GM12801 (cell line): ENCODE results near the gene PSPN.

Source experiments
- TF ChIP-seq, protein P1 (sequence below): IDR thresholded peaks from one replicate; pipeline ENCODE4 v1.5.1; 2011; ENCODE audit warnings: control low read depth; ENCODE audit not compliant: insufficient read length; ENCODE audit errors: extremely low read depth

The PSPN gene

GRCh38 chr19:6358003-6358402, 17.7 kb downstream of the PSPN start:
- TF ChIP-seq, protein P1, sequence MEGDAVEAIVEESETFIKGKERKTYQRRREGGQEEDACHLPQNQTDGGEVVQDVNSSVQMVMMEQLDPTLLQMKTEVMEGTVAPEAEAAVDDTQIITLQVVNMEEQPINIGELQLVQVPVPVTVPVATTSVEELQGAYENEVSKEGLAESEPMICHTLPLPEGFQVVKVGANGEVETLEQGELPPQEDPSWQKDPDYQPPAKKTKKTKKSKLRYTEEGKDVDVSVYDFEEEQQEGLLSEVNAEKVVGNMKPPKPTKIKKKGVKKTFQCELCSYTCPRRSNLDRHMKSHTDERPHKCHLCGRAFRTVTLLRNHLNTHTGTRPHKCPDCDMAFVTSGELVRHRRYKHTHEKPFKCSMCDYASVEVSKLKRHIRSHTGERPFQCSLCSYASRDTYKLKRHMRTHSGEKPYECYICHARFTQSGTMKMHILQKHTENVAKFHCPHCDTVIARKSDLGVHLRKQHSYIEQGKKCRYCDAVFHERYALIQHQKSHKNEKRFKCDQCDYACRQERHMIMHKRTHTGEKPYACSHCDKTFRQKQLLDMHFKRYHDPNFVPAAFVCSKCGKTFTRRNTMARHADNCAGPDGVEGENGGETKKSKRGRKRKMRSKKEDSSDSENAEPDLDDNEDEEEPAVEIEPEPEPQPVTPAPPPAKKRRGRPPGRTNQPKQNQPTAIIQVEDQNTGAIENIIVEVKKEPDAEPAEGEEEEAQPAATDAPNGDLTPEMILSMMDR: no peak

DNA sequence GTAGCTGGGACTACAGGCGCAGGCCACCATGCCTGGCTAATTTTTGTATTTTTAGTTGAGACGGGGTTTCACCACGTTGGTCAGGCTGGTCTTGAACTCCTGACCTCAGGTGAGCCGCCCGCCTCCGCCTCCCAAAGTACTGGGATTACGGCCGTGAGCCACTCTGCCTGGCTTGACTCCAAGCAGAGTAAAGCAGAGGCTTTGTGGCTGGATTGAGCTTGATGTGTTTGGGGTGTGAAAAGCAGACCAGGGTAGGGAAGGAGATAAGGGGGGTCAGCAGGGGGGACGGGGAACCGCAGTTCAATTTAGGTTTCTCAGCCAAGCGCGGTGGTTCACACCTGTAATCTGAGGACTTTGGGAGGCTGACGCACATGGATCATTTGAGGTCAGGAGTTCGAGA, 18.6 kb downstream of the PSPN start:
- TF ChIP-seq, protein P1: no peak

- TF ChIP-seq, protein P1: no peak
These were observed 21.5 kb downstream of the PSPN start for GRCh38 chr19:6354098-6354674.

DNA sequence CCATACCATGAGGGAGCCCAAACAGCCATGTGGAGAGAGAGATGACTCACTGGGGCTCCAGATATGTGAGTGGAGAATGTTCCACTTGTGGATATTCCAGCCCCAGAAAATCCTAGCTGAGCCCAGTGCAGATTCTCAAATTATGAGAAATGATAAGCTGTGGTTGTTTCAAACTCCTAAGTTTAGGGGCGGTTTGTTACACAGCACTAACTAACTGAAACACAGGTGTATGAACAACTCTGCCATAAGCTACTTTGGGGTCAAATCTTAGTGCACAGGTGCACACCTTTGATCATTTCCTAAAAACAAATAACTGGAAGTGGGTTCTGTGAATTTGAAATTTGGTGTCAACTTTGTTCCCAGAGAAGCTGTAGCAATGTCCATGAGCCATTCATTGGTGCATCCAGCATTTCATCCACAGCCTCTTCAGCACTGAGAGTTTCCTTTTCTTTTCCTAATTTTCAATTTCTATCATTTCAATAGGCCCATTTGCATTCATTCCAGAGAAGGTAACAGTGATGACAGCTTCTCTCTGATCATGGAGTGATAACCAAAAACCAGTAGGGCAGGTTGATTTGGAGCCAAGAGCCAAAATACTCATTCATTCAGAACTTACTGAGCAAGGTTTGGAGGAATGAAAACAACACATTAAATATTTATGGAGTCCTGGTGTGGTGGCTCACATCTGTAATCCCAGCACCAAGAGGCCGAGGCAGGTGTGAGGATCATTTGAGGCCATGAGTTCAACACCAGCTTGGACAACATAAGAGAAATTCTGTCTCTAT, 23.2 kb downstream of the PSPN start:
- TF ChIP-seq, protein P1: no peak

GRCh38 chr19:6350688-6351087, 25.0 kb downstream of the PSPN start:
- TF ChIP-seq, protein P1: no peak

- TF ChIP-seq, protein P1: no peak
These were observed 32.3 kb downstream of the PSPN start for GRCh38 chr19:6343462-6343861.

DNA sequence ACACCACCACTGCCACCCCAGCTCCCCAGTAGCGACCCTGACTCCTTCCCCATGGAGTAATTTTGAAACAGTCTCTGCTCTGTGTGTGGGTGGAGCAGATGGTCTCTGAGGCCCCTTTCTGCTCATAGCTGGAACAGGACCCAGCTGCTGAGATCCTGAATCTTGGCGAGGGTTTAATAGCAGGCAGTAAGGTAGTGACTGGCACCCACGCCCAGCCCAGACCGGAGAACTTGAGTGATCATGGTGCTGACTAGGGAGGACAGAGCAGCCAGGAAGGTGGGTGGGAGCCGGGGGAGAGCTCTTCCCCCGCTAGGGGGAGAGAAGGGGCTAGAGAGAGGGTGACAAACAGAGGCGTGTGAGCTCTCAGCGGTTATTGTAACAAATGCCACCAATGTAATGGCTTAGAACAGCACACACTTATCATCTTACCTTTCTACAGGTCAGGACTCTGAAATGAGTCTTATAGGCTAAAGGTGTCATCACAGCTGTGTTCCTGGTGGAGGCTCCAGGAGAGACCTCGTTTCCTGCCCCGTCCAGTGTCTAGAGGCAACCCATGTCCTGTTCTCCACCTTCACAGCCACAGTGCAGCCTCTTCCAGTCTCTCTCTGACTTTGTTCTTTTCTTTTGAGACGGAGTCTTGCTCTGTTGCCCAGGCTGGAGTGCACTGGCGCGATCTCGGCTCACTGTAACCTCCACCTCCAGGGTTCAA, 35.1 kb downstream of the PSPN start:
- TF ChIP-seq, protein P1: no peak
